HTR-8/SVneo (cell line): Measurements from ENCODE around the gene NT5C3A.
"Not testable (repeated sequence)": the region's sequence is repeated elsewhere in the genome, so short reads cannot be mapped to it uniquely, and the experiment has no call there.

ENCODE experiments used
- DNase-seq: peaks from one replicate; pipeline ENCODE4 v3.0.0; 2011; ENCODE audit warnings: low spot score, mixed read lengths; ENCODE audit not compliant: insufficient read length
- FAIRE-seq: peaks from 2 replicates; lab custom pipeline; 2011; peaks lifted over from hg19 to GRCh38; lab: Jason Lieb, UNC

Gene NT5C3A

GRCh38 chr7:33062023-33062781, at the start of gene NT5C3A:
TSS of gene NT5C3A (minus strand) at chr7:33062776. CDS start at chr7:33062705, 71 bp downstream.
- FAIRE-seq (no peak), DNase-seq (peak; percentile 25)

- DNase-seq (no peak), FAIRE-seq (no peak)
These were observed 49.0 kb upstream of the NT5C3A start for GRCh38 chr7:33111614-33112013.

GRCh38 chr7:33109758-33110238, 47.2 kb upstream of the NT5C3A start:
- DNase-seq, result peak; percentile 23

GRCh38 chr7:33109005-33109757, 46.6 kb upstream of the NT5C3A start, which contains the start of gene RP9:
TSS of gene RP9 (minus strand) at chr7:33109404. CDS start at chr7:33109372, 32 bp downstream.
- FAIRE-seq (no peak), DNase-seq (peak; percentile 73)

More at GRCh38 chr7:33109758-33110238, 47.2 kb upstream of the NT5C3A start:
- no peak for FAIRE-seq

- DNase-seq, result no peak
These were observed 46.0 kb upstream of the NT5C3A start for GRCh38 chr7:33108554-33109004.

GRCh38 chr7:33107136-33108066, 44.8 kb upstream of the NT5C3A start:
- FAIRE-seq (no peak), DNase-seq (peak; percentile 22)

More at GRCh38 chr7:33108554-33109004, 46.0 kb upstream of the NT5C3A start:
- FAIRE-seq, result no peak

- FAIRE-seq, result no peak
- DNase-seq, result no peak
These were observed 39.3 kb upstream of the NT5C3A start for GRCh38 chr7:33101906-33102305.

- FAIRE-seq (no peak), DNase-seq (no peak)
These were observed 38.2 kb upstream of the NT5C3A start for GRCh38 chr7:33100770-33101169.

GRCh38 chr7:33099154-33099940, 36.8 kb upstream of the NT5C3A start:
- DNase-seq, result no peak
- no peak for FAIRE-seq

GRCh38 chr7:33094745-33095275, 32.2 kb upstream of the NT5C3A start:
- not testable (repeated sequence) for FAIRE-seq, DNase-seq

GRCh38 chr7:33093266-33093665, 30.7 kb upstream of the NT5C3A start:
- FAIRE-seq, result no peak

GRCh38 chr7:33091641-33092191, 29.1 kb upstream of the NT5C3A start:
- FAIRE-seq, result no peak

More at GRCh38 chr7:33093266-33093665, 30.7 kb upstream of the NT5C3A start:
- no peak for DNase-seq

GRCh38 chr7:33091111-33091531, 28.5 kb upstream of the NT5C3A start:
- DNase-seq (no peak), FAIRE-seq (no peak)

More at GRCh38 chr7:33091641-33092191, 29.1 kb upstream of the NT5C3A start:
- DNase-seq, result no peak

- no peak for FAIRE-seq
- no peak for DNase-seq
These were observed 26.6 kb upstream of the NT5C3A start for GRCh38 chr7:33089142-33089541.

GRCh38 chr7:33087858-33088257, 25.3 kb upstream of the NT5C3A start:
- no peak for DNase-seq
- no peak for FAIRE-seq

GRCh38 chr7:33087356-33087755, 24.8 kb upstream of the NT5C3A start:
- no peak for DNase-seq
- no peak for FAIRE-seq

- FAIRE-seq, result no peak
- no peak for DNase-seq
These were observed 17.5 kb upstream of the NT5C3A start for GRCh38 chr7:33079763-33080690.
